Gastrocnemius medialis (tissue), 4 donors: Measurements from ENCODE around the gene SCAANT1. TPM values are rescaled to one million over a fixed set of nuclear protein-coding genes. Genes with fewer than 3 reads are reported as not detected.

ENCODE experiments used
- ATAC-seq, 2 donors: fragments of 150-250 bp; one replicate each; pipeline ENCODE4 v1.9.1; 2016
- DNase-seq, 2 donors: peaks; one replicate each; pipeline ENCODE4 v3.0.0-alpha.2; 2019
- H3K27ac ChIP-seq, 4 donors: fragments of 200-600 bp; sonication (generic); 1 replicate in 1 of 4; 2 replicates in 3 of 4; pipeline ENCODE4 v1.5.1; 2016 to 2018; ENCODE audit warnings: mild to moderate bottlenecking in 2 of 4, moderate library complexity in 1 of 4
- H3K27me3 ChIP-seq, 3 donors: fragments of 200-600 bp; sonication (generic) in 2 of 3; 1 replicate in 1 of 3; 2 replicates in 2 of 3; pipeline versions ENCODE4 v1.5.1 to v1.6.0; 2016 to 2019; ENCODE audit warnings: mild to moderate bottlenecking in 1 of 3, moderate library complexity in 1 of 3
- H3K36me3 ChIP-seq, 2 donors: fragments of 200-600 bp; sonication (generic) in 1 of 2; one replicate each; pipeline ENCODE4 v1.5.1; 2017 to 2018
- H3K4me1 ChIP-seq, 2 donors: fragments of 200-600 bp; sonication (generic) in 1 of 2; one replicate each; pipeline ENCODE4 v1.5.1; 2016 to 2017; ENCODE audit warnings: mild to moderate bottlenecking in 2 of 2
- H3K4me3 ChIP-seq, 4 donors: fragments of 200-600 bp; sonication (generic) in 3 of 4; 1 replicate in 1 of 4; 2 replicates in 3 of 4; pipeline ENCODE4 v1.5.1; 2016 to 2019; ENCODE audit warnings: mild to moderate bottlenecking in 2 of 4
- H3K9me3 ChIP-seq, 3 donors: fragments of 200-600 bp; sonication (generic) in 2 of 3; 1 replicate in 1 of 3; 2 replicates in 2 of 3; pipeline ENCODE4 v1.5.1; 2016 to 2019
- POLR2A ChIP-seq, 2 donors: fragments of 450-650 bp; IDR thresholded peaks; one replicate each; pipeline ENCODE4 v1.6.1; 2017; ENCODE audit warnings: antibody characterized with exemption in 2 of 2, mild to moderate bottlenecking in 2 of 2, moderate library complexity in 2 of 2
- in situ Hi-C, 4 donors: fragments of 200-750 bp; cut with MboI; loops; one replicate each; pipeline versions ENCODE4 v1.15.0 to v1.8.0; 2017; ENCODE audit warnings: low sequenced_read_pairs in 4 of 4
- intact Hi-C: fragments of 100-400 bp; cut with DNase I; formaldehyde crosslinking; loops from one replicate; pipeline ENCODE4 v1.15.1; 2023; ENCODE audit warnings: low total_unique reads
- total RNA-seq, 4 donors: library from RNA; depleted of rRNA; stranded (reverse); fragments of >200 nt; gene quantifications; one replicate each; pipeline versions ENCODE4 v1.1.0 to v1.2.3, GENCODE V29; 2016
- TF ChIP-seq, protein P1 (sequence below), 5 experiments: fragments of 450-650 bp in 3 of 5; fragments of 200-600 bp in 2 of 5; sonication (generic) in 2 of 5; IDR thresholded peaks in 4 of 5; conservative IDR thresholded peaks in 1 of 5; 1 replicate in 4 of 5; 2 replicates in 1 of 5; pipeline ENCODE4 v1.5.1; 2016 to 2019; ENCODE audit warnings: antibody characterized with exemption in 5 of 5, mild to moderate bottlenecking in 3 of 5, moderate library complexity in 3 of 5

SCAANT1 gene
- total RNA-seq, 4 donors from 2014 or later: not detected

DNA sequence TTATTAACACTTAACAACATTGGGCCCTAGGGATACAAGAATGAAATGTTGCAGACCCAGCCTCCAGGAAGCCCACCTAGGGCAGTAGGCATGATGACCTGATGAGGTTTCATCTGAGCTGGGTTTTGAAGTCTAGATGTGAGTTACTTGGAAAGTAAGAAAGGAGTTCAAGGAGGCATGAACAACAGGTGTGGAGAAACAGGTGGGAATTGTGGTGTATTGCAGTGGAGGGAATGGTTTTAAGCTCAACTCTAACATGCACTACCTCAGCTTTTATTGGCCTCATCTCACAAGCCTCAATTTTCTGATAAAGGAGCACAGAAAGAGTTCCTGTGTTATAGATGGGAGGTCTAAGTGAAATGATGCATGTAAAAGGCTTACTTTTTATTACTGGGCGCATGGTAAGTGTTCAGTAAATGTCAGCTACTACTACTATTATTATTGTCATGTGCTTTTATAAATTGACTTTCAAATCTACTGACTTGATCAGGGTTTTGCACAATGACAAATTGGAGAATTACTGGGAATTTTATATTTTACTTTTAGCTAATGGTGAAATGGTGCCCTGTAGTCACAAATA lies 19.3 kb downstream of the SCAANT1 start:
- Histone ChIP-seq H3K36me3 (no peaks in the 10 kb centered on the region), H3K27ac (no peak overlapping the region), H3K9me3 (no peaks in the 10 kb centered on the region), H3K4me3 (no peak overlapping the region), H3K27me3 (no peaks in the 10 kb centered on the region), H3K4me1 (peaks cover 38 to 51% of the 10 kb centered on the region in 2 donors)
- ATAC-seq: no peak
- in situ Hi-C loops: no loop called here
- intact Hi-C loops: no loop called here
- DNase-seq: no peak
- TF ChIP-seq, protein P1, sequence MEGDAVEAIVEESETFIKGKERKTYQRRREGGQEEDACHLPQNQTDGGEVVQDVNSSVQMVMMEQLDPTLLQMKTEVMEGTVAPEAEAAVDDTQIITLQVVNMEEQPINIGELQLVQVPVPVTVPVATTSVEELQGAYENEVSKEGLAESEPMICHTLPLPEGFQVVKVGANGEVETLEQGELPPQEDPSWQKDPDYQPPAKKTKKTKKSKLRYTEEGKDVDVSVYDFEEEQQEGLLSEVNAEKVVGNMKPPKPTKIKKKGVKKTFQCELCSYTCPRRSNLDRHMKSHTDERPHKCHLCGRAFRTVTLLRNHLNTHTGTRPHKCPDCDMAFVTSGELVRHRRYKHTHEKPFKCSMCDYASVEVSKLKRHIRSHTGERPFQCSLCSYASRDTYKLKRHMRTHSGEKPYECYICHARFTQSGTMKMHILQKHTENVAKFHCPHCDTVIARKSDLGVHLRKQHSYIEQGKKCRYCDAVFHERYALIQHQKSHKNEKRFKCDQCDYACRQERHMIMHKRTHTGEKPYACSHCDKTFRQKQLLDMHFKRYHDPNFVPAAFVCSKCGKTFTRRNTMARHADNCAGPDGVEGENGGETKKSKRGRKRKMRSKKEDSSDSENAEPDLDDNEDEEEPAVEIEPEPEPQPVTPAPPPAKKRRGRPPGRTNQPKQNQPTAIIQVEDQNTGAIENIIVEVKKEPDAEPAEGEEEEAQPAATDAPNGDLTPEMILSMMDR (IDR thresholded peaks at IDR 0.05 in 4 of 5, conservative IDR thresholded peaks at IDR 0.05 in 1 of 5): no peak
- no peak for TF ChIP-seq POLR2A (IDR thresholded peaks at IDR 0.05)

DNA sequence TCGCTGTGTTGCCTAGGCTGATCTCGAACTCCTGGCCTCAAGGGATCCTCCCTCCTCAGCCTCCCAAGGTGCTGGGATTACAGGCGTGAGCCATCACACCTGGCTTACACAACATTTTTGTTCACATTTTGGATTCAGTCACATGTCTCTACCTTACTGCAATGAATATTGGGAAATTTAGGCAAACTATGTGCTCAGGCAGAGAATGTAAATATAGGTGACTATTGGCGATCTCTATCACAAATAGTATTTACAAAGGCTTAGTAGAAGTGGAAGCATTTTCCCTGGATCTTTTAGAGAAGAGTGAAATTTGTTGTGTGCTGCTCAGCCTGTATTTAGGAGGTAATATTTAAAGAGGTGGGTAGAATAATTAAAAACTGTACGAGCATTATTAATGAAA lies 20.7 kb downstream of the SCAANT1 start:
- H3K4me1 ChIP-seq: peaks cover 40 to 46% of the 10 kb centered on the region in 2 donors
- TF ChIP-seq, protein P1 (IDR thresholded peaks at IDR 0.05 in 4 of 5, conservative IDR thresholded peaks at IDR 0.05 in 1 of 5): no peak
- TF ChIP-seq POLR2A (IDR thresholded peaks at IDR 0.05): no peak
- no peaks in the 10 kb centered on the region for H3K9me3 ChIP-seq
- H3K27me3 ChIP-seq: no peaks in the 10 kb centered on the region
- no peak overlapping the region for H3K4me3 ChIP-seq
- no peak for DNase-seq
- no peaks in the 10 kb centered on the region for H3K36me3 ChIP-seq
- in situ Hi-C loops (no loop called here), intact Hi-C loops (no loop called here)
- no peak overlapping the region for H3K27ac ChIP-seq
- no peak for ATAC-seq

DNA sequence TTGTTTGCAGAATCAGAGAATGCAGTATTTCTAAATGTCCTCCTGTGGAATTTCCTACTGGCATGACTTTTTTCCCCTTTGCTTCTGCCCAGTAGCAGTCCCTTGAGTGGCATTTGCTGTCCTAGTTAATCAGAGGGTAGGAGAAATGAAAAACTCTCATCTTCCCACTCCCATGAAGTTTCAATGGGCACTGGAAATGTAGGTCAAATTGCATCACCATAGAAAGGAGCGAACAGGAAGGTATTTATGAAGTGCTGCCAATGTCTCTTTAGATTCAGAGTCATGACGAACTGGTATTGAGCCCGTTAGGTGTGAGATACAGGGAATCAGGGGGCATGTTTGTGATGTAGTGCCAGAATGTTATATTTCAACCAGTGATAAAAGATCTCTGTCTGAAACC lies 25.3 kb downstream of the SCAANT1 start:
- peaks cover 45 to 48% of the 10 kb centered on the region in 2 donors for H3K4me1 ChIP-seq
- H3K36me3 ChIP-seq: no peaks in the 10 kb centered on the region
- peak overlapping the region in 3 of 4 donors; percentile 42 to 65 (median 60) for H3K27ac ChIP-seq
- no peaks in the 10 kb centered on the region for H3K27me3 ChIP-seq
- intact Hi-C loops: no loop called here
- DNase-seq (no peak), ATAC-seq (peak; percentile 95 to 97)
- in situ Hi-C loops: no loop called here
- peak overlapping the region in 1 of 4 donors; percentile 18 for H3K4me3 ChIP-seq
- H3K9me3 ChIP-seq: no peaks in the 10 kb centered on the region
- TF ChIP-seq, protein P1 (IDR thresholded peaks at IDR 0.05 in 4 of 5, conservative IDR thresholded peaks at IDR 0.05 in 1 of 5): no peak
- no peak for TF ChIP-seq POLR2A (IDR thresholded peaks at IDR 0.05)

DNA sequence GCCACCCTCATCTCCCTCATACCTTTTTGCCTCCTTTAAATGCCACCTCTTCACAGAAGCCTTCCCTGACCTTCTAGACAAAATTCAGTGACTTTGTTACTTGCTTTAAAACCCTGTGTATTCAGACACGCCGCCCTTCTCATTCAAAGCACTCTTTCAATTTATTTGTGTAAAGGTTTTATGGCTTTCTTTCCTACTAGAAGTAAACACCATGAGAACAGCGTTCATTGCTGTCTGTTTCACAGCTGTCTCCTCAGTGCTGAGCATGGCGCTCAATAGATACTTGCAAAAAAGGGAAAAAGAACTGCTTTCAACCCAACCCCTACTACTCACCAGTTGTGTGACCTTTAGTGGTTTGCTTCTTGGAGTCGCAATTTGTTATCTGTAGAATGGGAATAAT lies 31.5 kb downstream of the SCAANT1 start:
- Histone ChIP-seq H3K27ac (no peak overlapping the region), H3K36me3 (no peaks in the 10 kb centered on the region), H3K4me3 (no peak overlapping the region), H3K9me3 (no peaks in the 10 kb centered on the region), H3K4me1 (peaks cover 27 to 44% of the 10 kb centered on the region in 2 donors), H3K27me3 (no peaks in the 10 kb centered on the region)
- intact Hi-C loops: no loop called here
- in situ Hi-C loops: no loop called here
- ATAC-seq (no peak), DNase-seq (no peak)
- TF ChIP-seq, protein P1 (IDR thresholded peaks at IDR 0.05 in 4 of 5, conservative IDR thresholded peaks at IDR 0.05 in 1 of 5): no peak
- no peak for TF ChIP-seq POLR2A (IDR thresholded peaks at IDR 0.05)
